Endodermal cell (in vitro differentiated cells): ENCODE results near the gene CXCL8. TPM values are rescaled to one million over a fixed set of nuclear protein-coding genes. Genes with fewer than 3 reads are reported as not detected.

Experiments used
- DNase-seq: peaks from one replicate; pipeline ENCODE4 v3.0.0-alpha.2; 2017
- H3K27ac ChIP-seq: 2 replicates; pipeline ENCODE4 v1.5.1; 2013; ENCODE audit warnings: mild to moderate bottlenecking, low read depth, low read length, moderate library complexity
- H3K27me3 ChIP-seq: 2 replicates; pipeline ENCODE4 v1.6.1; 2013; ENCODE audit warnings: mild to moderate bottlenecking, low read length, moderate library complexity; ENCODE audit not compliant: insufficient read depth, control insufficient read depth, poor library complexity, severe bottlenecking
- H3K36me3 ChIP-seq: 2 replicates; pipeline ENCODE4 v1.7.0; 2013; ENCODE audit warnings: mild to moderate bottlenecking, low read length, moderate library complexity; ENCODE audit not compliant: control insufficient read depth, insufficient read depth
- H3K4me1 ChIP-seq: one replicate; pipeline ENCODE4 v1.7.0; 2013; ENCODE audit warnings: low read length; ENCODE audit not compliant: control insufficient read depth, insufficient read depth
- H3K4me3 ChIP-seq: 2 replicates; pipeline ENCODE4 v1.5.1; 2013; ENCODE audit warnings: mild to moderate bottlenecking, low read length, moderate library complexity
- H3K9ac ChIP-seq: 2 replicates; pipeline ENCODE4 v1.6.1; 2013; ENCODE audit warnings: mild to moderate bottlenecking, low read length, moderate library complexity; ENCODE audit not compliant: poor library complexity, severe bottlenecking; ENCODE audit errors: extremely low read depth
- H3K9me3 ChIP-seq: 2 replicates; pipeline ENCODE4 v1.6.1; 2013; ENCODE audit warnings: mild to moderate bottlenecking, low read length, moderate library complexity; ENCODE audit not compliant: control insufficient read depth
- H3K27ac Mint-ChIP-seq: 2 replicates; pipeline ENCODE4 v1.8.0; 2020; ENCODE audit warnings: mixed read lengths
- H3K27me3 Mint-ChIP-seq: 2 replicates; pipeline ENCODE4 v1.8.0; 2021; ENCODE audit warnings: mild to moderate bottlenecking, mixed read lengths; ENCODE audit not compliant: insufficient read depth
- H3K36me3 Mint-ChIP-seq: 2 replicates; pipeline ENCODE4 v1.8.0; 2020; ENCODE audit warnings: low read depth, mixed read lengths
- H3K4me1 Mint-ChIP-seq: 2 replicates; pipeline ENCODE4 v1.8.0; 2020; ENCODE audit warnings: mixed read lengths
- H3K4me3 Mint-ChIP-seq: 2 replicates; pipeline ENCODE4 v1.8.0; 2020; ENCODE audit warnings: mild to moderate bottlenecking, moderate library complexity, mixed read lengths
- H3K9me3 Mint-ChIP-seq: 2 replicates; pipeline ENCODE4 v1.8.0; 2020; ENCODE audit warnings: mild to moderate bottlenecking, mixed read lengths
- CTCF ChIP-seq: fragments of 200-600 bp; sonication (generic); conservative IDR thresholded peaks from 2 replicates; pipeline ENCODE4 v1.5.0; 2021; ENCODE audit warnings: antibody characterized with exemption, mild to moderate bottlenecking
- WGBS, 2 experiments: methylation state at CpG; one replicate each; pipeline versions ENCODE4 v1.1.5 to v1.1.7; 2013; ENCODE audit warnings: missing lambda C conversion rate in 2 of 2, mixed read lengths in 1 of 2; ENCODE audit not compliant: insufficient coverage in 1 of 2, insufficient read length in 1 of 2; 5-methylcytosine and 5-hydroxymethylcytosine counted together
- total RNA-seq, 2 donors: library from RNA; stranded (reverse); fragmentation: NEBNext Ultra II Directional in 1 of 2; extraction: Animal tissue kit (Norgen Biotek cat#: 25700) in 1 of 2; gene quantifications; 2 replicates in 1 of 2; 3 replicates in 1 of 2; pipeline ENCODE4 v1.2.1, GENCODE V29; 2021

The CXCL8 gene
- total RNA-seq, 2 donors from 2014 or later, result not detected

- WGBS, 2 experiments, result 81 to 88% methylated on average over 1 to 2 of the region's 2 CpGs
- H3K27ac ChIP-seq, result no peak overlapping the region
- H3K4me3 ChIP-seq, result no peak overlapping the region
- no peaks in the 10 kb centered on the region for H3K36me3 Mint-ChIP-seq
- TF ChIP-seq CTCF, result no peak
- no peak overlapping the region for H3K9ac ChIP-seq
- no peaks in the 10 kb centered on the region for H3K36me3 ChIP-seq
- no peak for DNase-seq
- no peaks in the 10 kb centered on the region for H3K9me3 ChIP-seq
- no peaks in the 10 kb centered on the region for H3K4me1 Mint-ChIP-seq
- H3K4me3 Mint-ChIP-seq, result no peak overlapping the region
- H3K4me1 ChIP-seq, result no peaks in the 10 kb centered on the region
- no peaks in the 10 kb centered on the region for H3K27me3 Mint-ChIP-seq
- H3K27me3 ChIP-seq, result no peaks in the 10 kb centered on the region
- H3K27ac Mint-ChIP-seq, result no peak overlapping the region
- no peaks in the 10 kb centered on the region for H3K9me3 Mint-ChIP-seq
Measured at GRCh38 chr4:73709451-73710033, 30.8 kb upstream of the CXCL8 start.

GRCh38 chr4:73710094-73710493, 30.3 kb upstream of the CXCL8 start:
- no peak overlapping the region for H3K27ac ChIP-seq

GRCh38 chr4:73711989-73712388, 28.4 kb upstream of the CXCL8 start:
- DNase-seq, result no peak
- Histone ChIP-seq H3K27me3 (no peaks in the 10 kb centered on the region), H3K9me3 (no peaks in the 10 kb centered on the region), H3K4me3 (no peak overlapping the region), H3K36me3 (no peaks in the 10 kb centered on the region), H3K4me1 (no peaks in the 10 kb centered on the region), H3K27ac (no peak overlapping the region), H3K9ac (no peak overlapping the region)
- no peak overlapping the region for H3K27ac Mint-ChIP-seq
- H3K4me1 Mint-ChIP-seq, result no peaks in the 10 kb centered on the region
- TF ChIP-seq CTCF, result no peak
- 87 to 91% methylated on average over 2 of the region's 2 CpGs for WGBS, 2 experiments
- H3K4me3 Mint-ChIP-seq, result no peak overlapping the region
- no peaks in the 10 kb centered on the region for H3K36me3 Mint-ChIP-seq
- no peaks in the 10 kb centered on the region for H3K9me3 Mint-ChIP-seq
- no peaks in the 10 kb centered on the region for H3K27me3 Mint-ChIP-seq

More at GRCh38 chr4:73710094-73710493, 30.3 kb upstream of the CXCL8 start:
- Histone ChIP-seq H3K27me3 (no peaks in the 10 kb centered on the region), H3K4me3 (no peak overlapping the region), H3K4me1 (no peaks in the 10 kb centered on the region), H3K9me3 (no peaks in the 10 kb centered on the region), H3K36me3 (no peaks in the 10 kb centered on the region), H3K9ac (no peak overlapping the region)
- 99 to 100% methylated on average over 2 to 3 of the region's 3 CpGs for WGBS, 2 experiments
- no peak for TF ChIP-seq CTCF
- Mint-ChIP-seq H3K27ac (no peak overlapping the region), H3K27me3 (no peaks in the 10 kb centered on the region), H3K9me3 (no peaks in the 10 kb centered on the region), H3K4me1 (no peaks in the 10 kb centered on the region), H3K4me3 (no peak overlapping the region), H3K36me3 (no peaks in the 10 kb centered on the region)
- DNase-seq, result no peak
